ENCODE data around the gene ACTL6B. TPM values are rescaled to one million over a fixed set of nuclear protein-coding genes. Genes with fewer than 3 reads are reported as not detected.

The ACTL6B gene
- total and polyA plus RNA-seq, 9 of the 15 experiments (the other 6 are each of a cell fraction or from before 2014, with no cell fraction given): not detected

DNA sequence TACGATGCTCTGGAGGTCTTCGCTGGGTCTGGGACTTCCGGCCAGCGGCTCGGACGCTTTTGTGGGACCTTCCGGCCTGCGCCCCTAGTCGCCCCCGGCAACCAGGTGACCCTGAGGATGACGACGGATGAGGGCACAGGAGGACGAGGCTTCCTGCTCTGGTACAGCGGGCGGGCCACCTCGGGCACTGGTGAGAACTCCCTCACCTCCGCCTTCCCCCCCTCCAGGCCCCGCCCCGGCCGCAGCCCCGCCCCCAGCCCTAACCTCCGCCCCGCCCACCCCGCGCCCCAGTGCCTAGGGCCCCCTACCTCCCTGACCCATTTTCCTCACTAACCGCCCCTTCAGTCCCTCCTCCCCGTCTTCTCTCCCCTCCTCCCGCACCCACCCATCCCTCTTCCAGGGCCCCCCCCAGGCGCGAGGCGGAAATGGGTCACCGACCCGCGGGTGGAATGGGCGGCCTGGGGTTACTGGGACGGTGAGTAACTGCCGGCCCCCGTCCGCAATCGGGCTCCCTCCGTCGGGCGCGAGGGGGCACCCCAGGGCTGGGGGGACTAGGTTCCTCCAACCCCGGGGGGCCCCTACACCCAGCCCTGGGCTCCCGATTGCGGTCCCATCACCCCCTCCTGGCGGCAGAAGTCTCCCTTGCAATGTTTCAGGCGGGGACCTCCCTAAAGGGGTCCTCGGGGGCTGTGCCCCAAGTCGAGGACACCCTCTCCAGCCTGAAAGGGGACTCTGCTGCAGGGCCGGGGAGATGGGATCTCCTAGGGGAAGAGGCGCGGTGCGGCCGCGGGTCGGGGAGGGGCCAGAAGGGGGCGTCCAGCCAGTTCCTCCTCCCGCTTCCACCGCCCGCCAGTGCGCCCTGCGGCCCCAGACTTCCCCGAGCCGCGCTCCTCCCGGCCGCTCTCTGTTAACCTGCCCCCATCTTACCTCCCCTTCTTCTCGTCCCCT lies 51.9 kb downstream of the ACTL6B start (continued):
- TF ChIP-seq, protein P1, sequence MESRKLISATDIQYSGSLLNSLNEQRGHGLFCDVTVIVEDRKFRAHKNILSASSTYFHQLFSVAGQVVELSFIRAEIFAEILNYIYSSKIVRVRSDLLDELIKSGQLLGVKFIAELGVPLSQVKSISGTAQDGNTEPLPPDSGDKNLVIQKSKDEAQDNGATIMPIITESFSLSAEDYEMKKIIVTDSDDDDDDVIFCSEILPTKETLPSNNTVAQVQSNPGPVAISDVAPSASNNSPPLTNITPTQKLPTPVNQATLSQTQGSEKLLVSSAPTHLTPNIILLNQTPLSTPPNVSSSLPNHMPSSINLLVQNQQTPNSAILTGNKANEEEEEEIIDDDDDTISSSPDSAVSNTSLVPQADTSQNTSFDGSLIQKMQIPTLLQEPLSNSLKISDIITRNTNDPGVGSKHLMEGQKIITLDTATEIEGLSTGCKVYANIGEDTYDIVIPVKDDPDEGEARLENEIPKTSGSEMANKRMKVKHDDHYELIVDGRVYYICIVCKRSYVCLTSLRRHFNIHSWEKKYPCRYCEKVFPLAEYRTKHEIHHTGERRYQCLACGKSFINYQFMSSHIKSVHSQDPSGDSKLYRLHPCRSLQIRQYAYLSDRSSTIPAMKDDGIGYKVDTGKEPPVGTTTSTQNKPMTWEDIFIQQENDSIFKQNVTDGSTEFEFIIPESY (CRISPR knock-in tag; IDR thresholded peaks at IDR 0.05): no peak
- TF ChIP-seq, protein P2, sequence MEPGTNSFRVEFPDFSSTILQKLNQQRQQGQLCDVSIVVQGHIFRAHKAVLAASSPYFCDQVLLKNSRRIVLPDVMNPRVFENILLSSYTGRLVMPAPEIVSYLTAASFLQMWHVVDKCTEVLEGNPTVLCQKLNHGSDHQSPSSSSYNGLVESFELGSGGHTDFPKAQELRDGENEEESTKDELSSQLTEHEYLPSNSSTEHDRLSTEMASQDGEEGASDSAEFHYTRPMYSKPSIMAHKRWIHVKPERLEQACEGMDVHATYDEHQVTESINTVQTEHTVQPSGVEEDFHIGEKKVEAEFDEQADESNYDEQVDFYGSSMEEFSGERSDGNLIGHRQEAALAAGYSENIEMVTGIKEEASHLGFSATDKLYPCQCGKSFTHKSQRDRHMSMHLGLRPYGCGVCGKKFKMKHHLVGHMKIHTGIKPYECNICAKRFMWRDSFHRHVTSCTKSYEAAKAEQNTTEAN (CRISPR knock-in tag; IDR thresholded peaks at IDR 0.05): 0 out of 2 replicates have a peak, but pooled peaks have one; percentile 21
- TF ChIP-seq CEBPB (tag; IDR thresholded peaks at IDR 0.05) (no peak), POLR2G (IDR thresholded peaks at IDR 0.05; ENCODE audit: low read depth, low read length) (peak; percentile 79), TAF15 (IDR thresholded peaks at IDR 0.05; ENCODE audit: low read depth, low read length) (no peak), ELF2 (CRISPR knock-in tag; IDR thresholded peaks at IDR 0.05) (no peak), ZNF24 (IDR thresholded peaks at IDR 0.05) (peak; percentile 26; the same call in 1 of the 2 replicates), ZNF507 (tag; conservative IDR thresholded peaks at IDR 0.05) (no peak), IFI16 (CRISPR knock-in tag; IDR thresholded peaks at IDR 0.05) (no peak), TEAD2 (tag; IDR thresholded peaks at IDR 0.05) (no peak), ZNF551 (CRISPR knock-in tag; IDR thresholded peaks at IDR 0.05) (no peak)
- TF ChIP-seq, protein P3, sequence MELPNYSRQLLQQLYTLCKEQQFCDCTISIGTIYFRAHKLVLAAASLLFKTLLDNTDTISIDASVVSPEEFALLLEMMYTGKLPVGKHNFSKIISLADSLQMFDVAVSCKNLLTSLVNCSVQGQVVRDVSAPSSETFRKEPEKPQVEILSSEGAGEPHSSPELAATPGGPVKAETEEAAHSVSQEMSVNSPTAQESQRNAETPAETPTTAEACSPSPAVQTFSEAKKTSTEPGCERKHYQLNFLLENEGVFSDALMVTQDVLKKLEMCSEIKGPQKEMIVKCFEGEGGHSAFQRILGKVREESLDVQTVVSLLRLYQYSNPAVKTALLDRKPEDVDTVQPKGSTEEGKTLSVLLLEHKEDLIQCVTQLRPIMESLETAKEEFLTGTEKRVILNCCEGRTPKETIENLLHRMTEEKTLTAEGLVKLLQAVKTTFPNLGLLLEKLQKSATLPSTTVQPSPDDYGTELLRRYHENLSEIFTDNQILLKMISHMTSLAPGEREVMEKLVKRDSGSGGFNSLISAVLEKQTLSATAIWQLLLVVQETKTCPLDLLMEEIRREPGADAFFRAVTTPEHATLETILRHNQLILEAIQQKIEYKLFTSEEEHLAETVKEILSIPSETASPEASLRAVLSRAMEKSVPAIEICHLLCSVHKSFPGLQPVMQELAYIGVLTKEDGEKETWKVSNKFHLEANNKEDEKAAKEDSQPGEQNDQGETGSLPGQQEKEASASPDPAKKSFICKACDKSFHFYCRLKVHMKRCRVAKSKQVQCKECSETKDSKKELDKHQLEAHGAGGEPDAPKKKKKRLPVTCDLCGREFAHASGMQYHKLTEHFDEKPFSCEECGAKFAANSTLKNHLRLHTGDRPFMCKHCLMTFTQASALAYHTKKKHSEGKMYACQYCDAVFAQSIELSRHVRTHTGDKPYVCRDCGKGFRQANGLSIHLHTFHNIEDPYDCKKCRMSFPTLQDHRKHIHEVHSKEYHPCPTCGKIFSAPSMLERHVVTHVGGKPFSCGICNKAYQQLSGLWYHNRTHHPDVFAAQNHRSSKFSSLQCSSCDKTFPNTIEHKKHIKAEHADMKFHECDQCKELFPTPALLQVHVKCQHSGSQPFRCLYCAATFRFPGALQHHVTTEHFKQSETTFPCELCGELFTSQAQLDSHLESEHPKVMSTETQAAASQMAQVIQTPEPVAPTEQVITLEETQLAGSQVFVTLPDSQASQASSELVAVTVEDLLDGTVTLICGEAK (IDR thresholded peaks at IDR 0.05): peak; percentile 62; the same call in 1 of the 2 replicates
- TF ChIP-seq, protein P3 (CRISPR knock-in tag; IDR thresholded peaks at IDR 0.05): no peak

All from K562 (cell line).